Ishikawa (cell line): ENCODE measurements around the gene LARP1B.

Experiments
- CEBPB ChIP-seq: IDR thresholded peaks from 2 replicates; pipeline ENCODE4 v1.6.1; 2012
- EP300 ChIP-seq: IDR thresholded peaks from 2 replicates; pipeline ENCODE4 v1.6.1; 2012; ENCODE audit warnings: borderline replicate concordance
- FOXM1 ChIP-seq: IDR thresholded peaks from 2 replicates; pipeline ENCODE4 v1.6.1; 2012; ENCODE audit warnings: low read depth, borderline replicate concordance
- MAX ChIP-seq: IDR thresholded peaks from 2 replicates; pipeline ENCODE4 v1.6.1; 2012
- RAD21 ChIP-seq: IDR thresholded peaks from 2 replicates; pipeline ENCODE4 v1.6.1; 2012; ENCODE audit warnings: low read depth
- REST ChIP-seq: IDR thresholded peaks from 2 replicates; pipeline ENCODE4 v1.6.1; 2012; ENCODE audit warnings: low read depth, mild to moderate bottlenecking
- TAF1 ChIP-seq: IDR thresholded peaks from 2 replicates; pipeline ENCODE4 v1.6.1; 2012; ENCODE audit warnings: low read depth, mild to moderate bottlenecking
- TEAD4 ChIP-seq: IDR thresholded peaks from 2 replicates; pipeline ENCODE4 v1.6.1; 2012
- YY1 ChIP-seq: IDR thresholded peaks from 2 replicates; pipeline ENCODE4 v1.6.1; 2012; ENCODE audit warnings: low read depth
- ZBTB7A ChIP-seq: IDR thresholded peaks from 2 replicates; pipeline ENCODE4 v1.6.1; 2012; ENCODE audit warnings: low read depth

DNA sequence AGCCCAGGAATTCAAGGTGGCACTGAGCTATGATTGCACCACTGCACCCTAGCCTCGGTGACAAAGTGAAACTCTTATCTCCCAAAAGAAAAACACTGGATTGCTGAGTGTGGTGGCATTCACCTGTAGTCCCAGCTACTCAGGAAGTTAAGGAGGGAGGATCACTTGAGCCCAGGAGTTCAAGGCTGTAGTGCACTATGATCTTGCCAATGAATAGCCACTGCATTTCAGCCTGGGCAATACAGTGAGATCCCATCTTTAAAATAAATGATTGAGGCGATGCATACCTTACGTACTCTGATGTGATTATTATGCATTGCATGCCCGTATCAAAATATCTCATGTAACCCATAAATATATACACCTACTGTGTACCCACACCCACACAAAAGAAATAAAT, 31.2 kb upstream of the LARP1B start:
- TF ChIP-seq RAD21 (no peak), MAX (no peak), YY1 (no peak), CEBPB (no peak), TAF1 (no peak), REST (no peak), EP300 (no peak), ZBTB7A (no peak), FOXM1 (no peak), TEAD4 (no peak)
